ENCODE results near the gene MGME1. TPM values are rescaled to one million over a fixed set of nuclear protein-coding genes. Genes with fewer than 3 reads are reported as not detected.

The MGME1 gene
- total and polyA plus RNA-seq, 2 of the 13 experiments (the other 11 are each of a cell fraction or from before 2014, with no cell fraction given) = 36.7 to 66.6 TPM

DNA sequence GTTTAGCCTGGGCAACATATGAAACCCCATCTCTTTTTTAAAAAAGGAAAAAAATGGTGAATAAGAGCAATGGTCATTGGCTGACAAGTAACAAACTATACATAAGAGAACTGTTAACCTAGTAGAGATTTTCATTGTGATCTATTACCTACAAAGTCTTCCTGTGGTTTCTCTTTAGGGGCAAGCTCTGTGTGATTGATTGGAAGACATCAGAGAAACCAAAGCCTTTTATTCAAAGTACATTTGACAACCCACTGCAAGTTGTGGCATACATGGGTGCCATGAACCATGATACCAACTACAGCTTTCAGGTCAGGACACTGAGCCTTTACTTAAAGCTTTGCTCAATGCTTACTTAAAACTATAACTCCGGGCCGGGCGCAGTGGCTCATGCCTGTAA, 19.2 kb downstream of the MGME1 start:
- Histone ChIP-seq H4K20me1 (ENCODE audit: insufficient read depth, low read length) (no peaks in the 10 kb centered on the region), H3K27me3 (ENCODE audit: control insufficient read depth in 1 of 2, insufficient read depth in 2 of 2, low read length in 2 of 2) (no peaks in the 10 kb centered on the region), H2AFZ (ENCODE audit: low read length) (no peak overlapping the region), H3K36me3 (replicated peaks in 1 of 2; ENCODE audit: control insufficient read depth in 1 of 2, insufficient read depth in 2 of 2, low read length in 2 of 2) (peaks cover 14 to 59% of the 10 kb centered on the region in 2 experiments), H3K4me2 (ENCODE audit: low read depth, low read length) (no peak overlapping the region), H3K4me1 (ENCODE audit: insufficient read depth, low read length) (peaks cover 36% of the 10 kb centered on the region), H3K79me2 (ENCODE audit: insufficient read depth, low read length) (peaks cover 53% of the 10 kb centered on the region), H3K9ac (ENCODE audit: insufficient read depth, low read depth, low read length) (no peak overlapping the region), H3K27ac (ENCODE audit: extremely low read length, insufficient read depth, low read length) (no peak overlapping the region), H3K4me3 (replicated peaks in 1 of 3; ENCODE audit: insufficient read depth in 1 of 3, low read depth in 2 of 3, low read length in 3 of 3) (no peak overlapping the region), H3K9me3 (ENCODE audit: low read length) (no peaks in the 10 kb centered on the region)
- intact Hi-C loops (cut with micrococcal nuclease; ENCODE audit: unreplicated experiment) (no loop called here), in situ Hi-C loops (cut with HindIII; ENCODE audit: extremely low pct_ligation_motif_present, low pct_unique_long_range_greater_than_20kb) (no loop called here)
- 100% methylated on average over 3 of the region's 3 CpGs for WGBS (ENCODE audit: low lambda C conversion rate)
- FAIRE-seq = no peak
- ChIA-PET POLR2A (no interaction called here), CTCF (ENCODE audit: low intra/inter-chr PET ratio, low total read pairs) (no interaction called here)
- no peak for ATAC-seq
- BruUV-seq (replicated peaks) = no TSS peak
- no peak for DNase-seq (ENCODE audit: low spot score)
- TF ChIP-seq ZNF878 (CRISPR knock-in tag; IDR thresholded peaks at IDR 0.05) = 0 out of 2 replicates have a peak, but pooled peaks have one; percentile 58
- TF ChIP-seq ZNF501 (CRISPR knock-in tag; IDR thresholded peaks at IDR 0.05) = no peak

DNA sequence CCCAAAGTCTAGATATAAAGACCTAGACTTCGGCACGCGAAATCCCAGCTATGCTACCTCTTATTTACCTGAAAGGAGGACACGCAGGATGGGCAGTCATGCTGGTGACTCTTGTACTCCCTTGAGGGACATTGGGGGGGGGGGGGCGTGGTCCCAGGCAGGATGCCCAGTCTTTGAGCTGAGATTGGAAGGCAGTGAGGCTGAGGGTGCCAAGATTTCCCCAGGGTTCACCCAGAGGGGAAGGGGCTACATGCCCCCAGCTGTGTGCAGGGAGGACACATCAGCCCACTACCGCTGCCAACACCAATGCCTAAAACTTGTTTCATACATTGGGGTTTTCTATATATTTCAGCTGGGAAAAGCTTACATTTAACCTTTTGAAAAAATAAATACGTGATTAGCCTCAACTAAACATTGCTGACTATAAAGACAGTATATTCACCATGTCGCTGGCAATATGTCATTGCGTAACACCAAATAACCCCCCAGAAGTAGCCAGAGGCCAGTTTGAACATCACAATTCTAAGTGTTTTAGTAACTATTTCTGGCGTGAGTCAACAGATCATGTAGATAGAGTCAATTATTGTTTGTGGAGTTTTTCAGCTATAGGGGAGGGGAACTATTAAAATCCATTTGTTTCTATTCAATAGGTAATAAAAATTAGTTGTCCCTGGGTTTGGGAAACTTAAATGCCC, 21.6 kb downstream of the MGME1 start:
- H3K27me3 ChIP-seq (ENCODE audit: control insufficient read depth in 1 of 2, insufficient read depth in 2 of 2, low read length in 2 of 2) = no peaks in the 10 kb centered on the region
- POLR2A ChIA-PET = no interaction called here
- DNase-seq (ENCODE audit: low spot score) (no peak), ATAC-seq (no peak), FAIRE-seq (no peak)
- CTCF ChIA-PET (ENCODE audit: low intra/inter-chr PET ratio, low total read pairs) = no interaction called here
- in situ Hi-C loops (cut with HindIII; ENCODE audit: extremely low pct_ligation_motif_present, low pct_unique_long_range_greater_than_20kb) = no loop called here
- H3K4me1 ChIP-seq (ENCODE audit: insufficient read depth, low read length) = peaks cover 15% of the 10 kb centered on the region
- 96% methylated on average over 10 of the region's 10 CpGs for WGBS (ENCODE audit: low lambda C conversion rate)
- H3K27ac ChIP-seq (ENCODE audit: extremely low read length, insufficient read depth, low read length) = no peak overlapping the region
- intact Hi-C loops (cut with micrococcal nuclease; ENCODE audit: unreplicated experiment) = no loop called here
- no peak overlapping the region for H2AFZ ChIP-seq (ENCODE audit: low read length)
- H4K20me1 ChIP-seq (ENCODE audit: insufficient read depth, low read length) = no peaks in the 10 kb centered on the region
- no peaks in the 10 kb centered on the region for H3K9me3 ChIP-seq (ENCODE audit: low read length)
- peaks cover 30% of the 10 kb centered on the region for H3K79me2 ChIP-seq (ENCODE audit: insufficient read depth, low read length)
- H3K4me3 ChIP-seq (replicated peaks in 1 of 3; ENCODE audit: insufficient read depth in 1 of 3, low read depth in 2 of 3, low read length in 3 of 3) = no peak overlapping the region
- H3K9ac ChIP-seq (ENCODE audit: insufficient read depth, low read depth, low read length) = no peak overlapping the region
- peaks cover 12 to 45% of the 10 kb centered on the region in 2 experiments for H3K36me3 ChIP-seq (replicated peaks in 1 of 2; ENCODE audit: control insufficient read depth in 1 of 2, insufficient read depth in 2 of 2, low read length in 2 of 2)
- TSS peak; percentile 32 for BruUV-seq (replicated peaks)
- no peak overlapping the region for H3K4me2 ChIP-seq (ENCODE audit: low read depth, low read length)
- TF ChIP-seq CEBPG (CRISPR knock-in tag; IDR thresholded peaks at IDR 0.05) (peak; percentile 47; the same call in 1 of the 2 replicates), RBFOX2 (IDR thresholded peaks at IDR 0.05; ENCODE audit: low read depth, low read length) (0 out of 2 replicates have a peak, but pooled peaks have one; percentile 4), ZNF460 (CRISPR knock-in tag; IDR thresholded peaks at IDR 0.05; ENCODE audit: borderline replicate concordance) (no peak), ZNF619 (CRISPR knock-in tag; IDR thresholded peaks at IDR 0.05) (no peak), ZBTB8A (CRISPR knock-in tag; IDR thresholded peaks at IDR 0.05; ENCODE audit: borderline replicate concordance, low read depth) (no peak)
- TF ChIP-seq, protein P1, sequence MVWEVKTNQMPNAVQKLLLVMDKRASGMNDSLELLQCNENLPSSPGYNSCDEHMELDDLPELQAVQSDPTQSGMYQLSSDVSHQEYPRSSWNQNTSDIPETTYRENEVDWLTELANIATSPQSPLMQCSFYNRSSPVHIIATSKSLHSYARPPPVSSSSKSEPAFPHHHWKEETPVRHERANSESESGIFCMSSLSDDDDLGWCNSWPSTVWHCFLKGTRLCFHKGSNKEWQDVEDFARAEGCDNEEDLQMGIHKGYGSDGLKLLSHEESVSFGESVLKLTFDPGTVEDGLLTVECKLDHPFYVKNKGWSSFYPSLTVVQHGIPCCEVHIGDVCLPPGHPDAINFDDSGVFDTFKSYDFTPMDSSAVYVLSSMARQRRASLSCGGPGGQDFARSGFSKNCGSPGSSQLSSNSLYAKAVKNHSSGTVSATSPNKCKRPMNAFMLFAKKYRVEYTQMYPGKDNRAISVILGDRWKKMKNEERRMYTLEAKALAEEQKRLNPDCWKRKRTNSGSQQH (CRISPR knock-in tag; IDR thresholded peaks at IDR 0.05; ENCODE audit: low read depth) = no peak
- TF ChIP-seq, protein P2, sequence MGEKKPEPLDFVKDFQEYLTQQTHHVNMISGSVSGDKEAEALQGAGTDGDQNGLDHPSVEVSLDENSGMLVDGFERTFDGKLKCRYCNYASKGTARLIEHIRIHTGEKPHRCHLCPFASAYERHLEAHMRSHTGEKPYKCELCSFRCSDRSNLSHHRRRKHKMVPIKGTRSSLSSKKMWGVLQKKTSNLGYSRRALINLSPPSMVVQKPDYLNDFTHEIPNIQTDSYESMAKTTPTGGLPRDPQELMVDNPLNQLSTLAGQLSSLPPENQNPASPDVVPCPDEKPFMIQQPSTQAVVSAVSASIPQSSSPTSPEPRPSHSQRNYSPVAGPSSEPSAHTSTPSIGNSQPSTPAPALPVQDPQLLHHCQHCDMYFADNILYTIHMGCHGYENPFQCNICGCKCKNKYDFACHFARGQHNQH (CRISPR knock-in tag; IDR thresholded peaks at IDR 0.05) = no peak
- TF ChIP-seq, protein P3, sequence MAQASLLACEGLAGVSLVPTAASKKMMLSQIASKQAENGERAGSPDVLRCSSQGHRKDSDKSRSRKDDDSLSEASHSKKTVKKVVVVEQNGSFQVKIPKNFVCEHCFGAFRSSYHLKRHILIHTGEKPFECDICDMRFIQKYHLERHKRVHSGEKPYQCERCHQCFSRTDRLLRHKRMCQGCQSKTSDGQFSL (CRISPR knock-in tag; IDR thresholded peaks at IDR 0.05) = peak; percentile 84; the same call in 1 of the 2 replicates
- TF ChIP-seq, protein P4, sequence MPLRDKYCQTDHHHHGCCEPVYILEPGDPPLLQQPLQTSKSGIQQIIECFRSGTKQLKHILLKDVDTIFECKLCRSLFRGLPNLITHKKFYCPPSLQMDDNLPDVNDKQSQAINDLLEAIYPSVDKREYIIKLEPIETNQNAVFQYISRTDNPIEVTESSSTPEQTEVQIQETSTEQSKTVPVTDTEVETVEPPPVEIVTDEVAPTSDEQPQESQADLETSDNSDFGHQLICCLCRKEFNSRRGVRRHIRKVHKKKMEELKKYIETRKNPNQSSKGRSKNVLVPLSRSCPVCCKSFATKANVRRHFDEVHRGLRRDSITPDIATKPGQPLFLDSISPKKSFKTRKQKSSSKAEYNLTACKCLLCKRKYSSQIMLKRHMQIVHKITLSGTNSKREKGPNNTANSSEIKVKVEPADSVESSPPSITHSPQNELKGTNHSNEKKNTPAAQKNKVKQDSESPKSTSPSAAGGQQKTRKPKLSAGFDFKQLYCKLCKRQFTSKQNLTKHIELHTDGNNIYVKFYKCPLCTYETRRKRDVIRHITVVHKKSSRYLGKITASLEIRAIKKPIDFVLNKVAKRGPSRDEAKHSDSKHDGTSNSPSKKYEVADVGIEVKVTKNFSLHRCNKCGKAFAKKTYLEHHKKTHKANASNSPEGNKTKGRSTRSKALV (CRISPR knock-in tag; IDR thresholded peaks at IDR 0.05) = no peak
- TF ChIP-seq, protein P5, sequence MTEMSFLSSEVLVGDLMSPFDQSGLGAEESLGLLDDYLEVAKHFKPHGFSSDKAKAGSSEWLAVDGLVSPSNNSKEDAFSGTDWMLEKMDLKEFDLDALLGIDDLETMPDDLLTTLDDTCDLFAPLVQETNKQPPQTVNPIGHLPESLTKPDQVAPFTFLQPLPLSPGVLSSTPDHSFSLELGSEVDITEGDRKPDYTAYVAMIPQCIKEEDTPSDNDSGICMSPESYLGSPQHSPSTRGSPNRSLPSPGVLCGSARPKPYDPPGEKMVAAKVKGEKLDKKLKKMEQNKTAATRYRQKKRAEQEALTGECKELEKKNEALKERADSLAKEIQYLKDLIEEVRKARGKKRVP (CRISPR knock-in tag; IDR thresholded peaks at IDR 0.05) = no peak

All from HepG2 (cell line).